Ramos (cell line): ENCODE measurements around the gene HSPB7.
"Not testable (repeated sequence)": the region's sequence is repeated elsewhere in the genome, so short reads cannot be mapped to it uniquely, and the experiment has no call there.

ENCODE experiments used
- in situ Hi-C: fragments of 300-500 bp; cut with MboI; formaldehyde crosslinking; loops from one replicate; pipeline ENCODE4 v1.14.3; 2022; ENCODE audit warnings: low sequenced_read_pairs; ENCODE audit not compliant: unreplicated experiment

Gene HSPB7

GRCh38 chr1:16011936-16012589 is 5.8 kb downstream of the HSPB7 start:
- in situ Hi-C loops, result no loop called here

- in situ Hi-C loops, result no loop called here
These were observed 7.0 kb downstream of the HSPB7 start for GRCh38 chr1:16010837-16011236.

- in situ Hi-C loops, result no loop called here
These were observed 8.2 kb downstream of the HSPB7 start for GRCh38 chr1:16009678-16010077.

- in situ Hi-C loops, result no loop called here
These were observed 8.8 kb downstream of the HSPB7 start for GRCh38 chr1:16009030-16009460.

- in situ Hi-C loops, result no loop called here
These were observed 10.0 kb downstream of the HSPB7 start for GRCh38 chr1:16007671-16008341.

- in situ Hi-C loops, result no loop called here
These were observed 11.0 kb downstream of the HSPB7 start for GRCh38 chr1:16006552-16007485.

- in situ Hi-C loops, result no loop called here
These were observed 11.8 kb downstream of the HSPB7 start for GRCh38 chr1:16006010-16006409.

GRCh38 chr1:16005597-16005996 is 12.2 kb downstream of the HSPB7 start:
- in situ Hi-C loops, result no loop called here

- in situ Hi-C loops, result not testable (repeated sequence)
These were observed 16.6 kb downstream of the HSPB7 start for GRCh38 chr1:16001274-16001673.

- in situ Hi-C loops, result no loop called here
These were observed 18.9 kb downstream of the HSPB7 start for GRCh38 chr1:15998929-15999328.

GRCh38 chr1:15997637-15998280 is 20.1 kb downstream of the HSPB7 start:
- in situ Hi-C loops, result no loop called here

GRCh38 chr1:15997076-15997585 is 20.7 kb downstream of the HSPB7 start:
- in situ Hi-C loops, result no loop called here

- in situ Hi-C loops, result no loop called here
These were observed 23.1 kb downstream of the HSPB7 start for GRCh38 chr1:15994590-15995351.

- in situ Hi-C loops, result no loop called here
These were observed 23.8 kb downstream of the HSPB7 start for GRCh38 chr1:15994081-15994480.

GRCh38 chr1:15993666-15994065 is 24.2 kb downstream of the HSPB7 start:
- in situ Hi-C loops, result no loop called here

GRCh38 chr1:15992582-15993500 is 25.0 kb downstream of the HSPB7 start:
- in situ Hi-C loops, result no loop called here

GRCh38 chr1:15992187-15992553 is 25.7 kb downstream of the HSPB7 start:
- in situ Hi-C loops, result no loop called here

GRCh38 chr1:15991427-15992186 is 26.2 kb downstream of the HSPB7 start:
- in situ Hi-C loops, result no loop called here
